Smooth muscle cell (in vitro differentiated cells): Measurements from ENCODE around the gene THBS1. TPM values are rescaled to one million over a fixed set of nuclear protein-coding genes. Genes with fewer than 3 reads are reported as not detected.

ENCODE experiments used
- DNase-seq: peaks from one replicate; lab custom pipeline; 2025; ENCODE audit not compliant: unreplicated experiment; lab: John Stamatoyannopoulos, UW
- H2AFZ ChIP-seq: fragments of 200-600 bp; sonication (generic); 2 replicates; pipeline ENCODE4 v1.6.0; 2016; ENCODE audit warnings: antibody characterized with exemption, low read depth, mild to moderate bottlenecking
- H3F3A ChIP-seq: fragments of 200-600 bp; sonication (generic); 2 replicates; pipeline ENCODE4 v1.6.0; 2017; ENCODE audit warnings: antibody characterized with exemption, low read depth
- H3K27ac ChIP-seq: fragments of 200-600 bp; sonication (generic); 2 replicates; pipeline ENCODE4 v1.5.1; 2016; ENCODE audit warnings: low read depth, mild to moderate bottlenecking
- H3K27me3 ChIP-seq: fragments of 200-600 bp; sonication (generic); 2 replicates; pipeline ENCODE4 v1.6.1; 2016; ENCODE audit warnings: low read depth, mild to moderate bottlenecking
- H3K36me3 ChIP-seq: fragments of 200-600 bp; sonication (generic); 2 replicates; pipeline ENCODE4 v1.5.1; 2016; ENCODE audit warnings: low read depth
- H3K4me1 ChIP-seq: fragments of 200-600 bp; sonication (generic); 2 replicates; pipeline ENCODE4 v1.5.1; 2016; ENCODE audit warnings: low read depth
- H3K4me2 ChIP-seq: fragments of 200-600 bp; sonication (generic); 2 replicates; pipeline ENCODE4 v1.6.0; 2016; ENCODE audit warnings: mild to moderate bottlenecking
- H3K4me3 ChIP-seq: fragments of 200-600 bp; sonication (generic); 2 replicates; pipeline ENCODE4 v1.5.1; 2016; ENCODE audit warnings: mild to moderate bottlenecking
- H3K79me2 ChIP-seq: fragments of 200-600 bp; sonication (generic); 2 replicates; pipeline ENCODE4 v1.6.0; 2016; ENCODE audit warnings: low read depth, mild to moderate bottlenecking
- H3K9ac ChIP-seq: fragments of 200-600 bp; sonication (generic); 2 replicates; pipeline ENCODE4 v1.6.0; 2016; ENCODE audit warnings: low read depth
- H3K9me3 ChIP-seq: fragments of 200-600 bp; sonication (generic); replicated peaks from 2 replicates; pipeline ENCODE4 v1.5.1; 2016; ENCODE audit warnings: low read depth
- H4K20me1 ChIP-seq: fragments of 200-600 bp; sonication (generic); 2 replicates; pipeline ENCODE4 v1.6.0; 2016; ENCODE audit warnings: low read depth
- WGBS: methylation state at CpG from one replicate; pipeline ENCODE4 v1.1.7; 2016; ENCODE audit warnings: low lambda C conversion rate; 5-methylcytosine and 5-hydroxymethylcytosine counted together
- polyA plus RNA-seq: library from polyadenylated mRNA; unstranded; fragments of >200 nt; fragmentation: Nextera tagmentation; extraction: Ambion mirVana; gene quantifications from 2 replicates; pipeline ENCODE4 v1.2.1, GENCODE V29; 2016
- total RNA-seq: library from RNA; depleted of rRNA; stranded (reverse); fragments of >200 nt; gene quantifications from 2 replicates; pipeline ENCODE4 v1.2.3, GENCODE V29; 2014
- TF ChIP-seq, protein P1 (sequence below): fragments of 200-600 bp; sonication (generic); IDR thresholded peaks from 2 replicates; pipeline ENCODE4 v1.5.1; 2017; ENCODE audit warnings: borderline replicate concordance, mild to moderate bottlenecking, antibody characterized with exemption; ENCODE audit not compliant: insufficient read depth, poor library complexity, severe bottlenecking

THBS1 gene
- total and polyA plus RNA-seq, 2 experiments from 2014 or later, result 203 to 648 TPM

- Histone ChIP-seq H3K27ac (peak overlapping the region; percentile 30), H3K9me3 (no peaks in the 10 kb centered on the region), H3K4me2 (no peak overlapping the region), H3K79me2 (no peaks in the 10 kb centered on the region), H3K27me3 (no peaks in the 10 kb centered on the region), H3K4me3 (no peak overlapping the region), H3K36me3 (peaks cover 80% of the 10 kb centered on the region), H3K4me1 (peaks cover 4% of the 10 kb centered on the region), H3K9ac (no peak overlapping the region), H2AFZ (no peak overlapping the region), H4K20me1 (peaks cover 94% of the 10 kb centered on the region), H3F3A (peaks cover 81% of the 10 kb centered on the region)
- TF ChIP-seq, protein P1, sequence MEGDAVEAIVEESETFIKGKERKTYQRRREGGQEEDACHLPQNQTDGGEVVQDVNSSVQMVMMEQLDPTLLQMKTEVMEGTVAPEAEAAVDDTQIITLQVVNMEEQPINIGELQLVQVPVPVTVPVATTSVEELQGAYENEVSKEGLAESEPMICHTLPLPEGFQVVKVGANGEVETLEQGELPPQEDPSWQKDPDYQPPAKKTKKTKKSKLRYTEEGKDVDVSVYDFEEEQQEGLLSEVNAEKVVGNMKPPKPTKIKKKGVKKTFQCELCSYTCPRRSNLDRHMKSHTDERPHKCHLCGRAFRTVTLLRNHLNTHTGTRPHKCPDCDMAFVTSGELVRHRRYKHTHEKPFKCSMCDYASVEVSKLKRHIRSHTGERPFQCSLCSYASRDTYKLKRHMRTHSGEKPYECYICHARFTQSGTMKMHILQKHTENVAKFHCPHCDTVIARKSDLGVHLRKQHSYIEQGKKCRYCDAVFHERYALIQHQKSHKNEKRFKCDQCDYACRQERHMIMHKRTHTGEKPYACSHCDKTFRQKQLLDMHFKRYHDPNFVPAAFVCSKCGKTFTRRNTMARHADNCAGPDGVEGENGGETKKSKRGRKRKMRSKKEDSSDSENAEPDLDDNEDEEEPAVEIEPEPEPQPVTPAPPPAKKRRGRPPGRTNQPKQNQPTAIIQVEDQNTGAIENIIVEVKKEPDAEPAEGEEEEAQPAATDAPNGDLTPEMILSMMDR, result no peak
- DNase-seq, result no peak
- 81% methylated on average over 6 of the region's 6 CpGs for WGBS
Measured at GRCh38 chr15:39592500-39592899, 11.6 kb downstream of the THBS1 start.

- H4K20me1 ChIP-seq, result peaks cover 88% of the 10 kb centered on the region
- peaks cover 4% of the 10 kb centered on the region for H3K4me1 ChIP-seq
- no peaks in the 10 kb centered on the region for H3K79me2 ChIP-seq
- no peak for DNase-seq
- TF ChIP-seq, protein P1, result no peak
- peaks cover 84% of the 10 kb centered on the region for H3F3A ChIP-seq
- H3K4me3 ChIP-seq, result no peak overlapping the region
- H3K9ac ChIP-seq, result no peak overlapping the region
- WGBS, result 98% methylated on average over 15 of the region's 15 CpGs
- H2AFZ ChIP-seq, result no peak overlapping the region
- H3K9me3 ChIP-seq, result no peaks in the 10 kb centered on the region
- H3K4me2 ChIP-seq, result no peak overlapping the region
- H3K27ac ChIP-seq, result peak overlapping the region; percentile 28
- H3K36me3 ChIP-seq, result peaks cover 73% of the 10 kb centered on the region
- no peaks in the 10 kb centered on the region for H3K27me3 ChIP-seq
Measured at GRCh38 chr15:39593071-39593655, 12.3 kb downstream of the THBS1 start.

DNA sequence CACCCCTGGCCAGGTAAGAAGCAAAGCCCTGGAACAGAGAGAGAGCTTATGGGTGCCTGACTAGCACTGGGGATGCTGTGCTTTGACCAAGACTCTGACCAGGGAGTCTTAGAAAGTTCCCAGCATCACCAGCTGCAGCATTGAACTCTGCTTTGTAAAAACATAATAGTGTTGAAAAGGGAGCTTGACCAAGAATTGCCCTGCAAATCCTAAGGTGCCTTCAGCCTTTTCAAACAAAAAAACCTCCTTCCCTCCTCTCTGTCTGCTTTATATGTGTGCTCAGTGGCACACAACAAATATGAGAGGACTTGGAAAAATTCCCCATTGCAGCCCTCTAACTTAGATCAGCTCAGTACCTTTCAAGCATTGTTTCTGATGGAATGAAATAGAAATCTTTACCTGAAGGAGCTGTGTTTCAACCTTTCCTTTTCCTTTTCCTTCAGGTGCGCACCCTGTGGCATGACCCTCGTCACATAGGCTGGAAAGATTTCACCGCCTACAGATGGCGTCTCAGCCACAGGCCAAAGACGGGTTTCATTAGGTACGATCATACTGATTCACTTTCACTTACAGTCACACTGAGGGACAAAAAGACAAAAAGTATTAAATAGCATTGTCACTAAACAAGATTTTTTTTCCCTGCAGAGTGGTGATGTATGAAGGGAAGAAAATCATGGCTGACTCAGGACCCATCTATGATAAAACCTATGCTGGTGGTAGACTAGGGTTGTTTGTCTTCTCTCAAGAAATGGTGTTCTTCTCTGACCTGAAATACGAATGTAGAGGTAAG, 13.0 kb downstream of the THBS1 start:
- WGBS, result 90% methylated on average over 7 of the region's 7 CpGs
- H3K27ac ChIP-seq, result peak overlapping the region; percentile 51
- DNase-seq, result no peak
- H3K9me3 ChIP-seq, result no peaks in the 10 kb centered on the region
- no peak overlapping the region for H3K4me3 ChIP-seq
- TF ChIP-seq, protein P1, result no peak
- H3K36me3 ChIP-seq, result peaks cover 66% of the 10 kb centered on the region
- no peak overlapping the region for H3K4me2 ChIP-seq
- H2AFZ ChIP-seq, result no peak overlapping the region
- peaks cover 81% of the 10 kb centered on the region for H4K20me1 ChIP-seq
- H3K27me3 ChIP-seq, result no peaks in the 10 kb centered on the region
- no peak overlapping the region for H3K9ac ChIP-seq
- H3K79me2 ChIP-seq, result no peaks in the 10 kb centered on the region
- peaks cover 85% of the 10 kb centered on the region for H3F3A ChIP-seq
- H3K4me1 ChIP-seq, result peaks cover 4% of the 10 kb centered on the region
